ENCODE data around the gene SEPTIN12.

GRCh38 chr16:4787068-4787467 lies 1.1 kb downstream of the SEPTIN12 start:
- TF ChIP-seq CTCF (IDR thresholded peaks at IDR 0.05) (no peak), POLR2AphosphoS5 (IDR thresholded peaks at IDR 0.05) (no peak), POLR2A (IDR thresholded peaks at IDR 0.05; ENCODE audit: low read depth) (no peak)

All from esophagus muscularis mucosa (tissue), 3 donors.